Activated B cell treated with CpG ODN at 0.5 μM for 24 hours (primary cell): ENCODE measurements around the gene RAB4B. TPM values are rescaled to one million over a fixed set of nuclear protein-coding genes. Genes with fewer than 3 reads are reported as not detected.

ENCODE experiments used
- ATAC-seq: fragments of 200-7000 bp; cut with Tn5 transposase; one replicate; pipeline ENCODE4 v1.10.0; 2021; ENCODE audit warnings: low read depth, mild to moderate bottlenecking, moderate library complexity
- CTCF ChIA-PET: fragments of 350-600 bp; sonication (Branson Sonifier 250); formaldehyde crosslinking; loops from one replicate; lab custom pipeline; 2021; ENCODE audit warnings: antibody characterized with exemption; lab: Charles Lee
- POLR2A ChIA-PET: fragments of 350-600 bp; sonication (Branson Sonifier 250); formaldehyde crosslinking; loops from one replicate; lab custom pipeline; 2021; ENCODE audit warnings: antibody characterized with exemption; lab: Charles Lee
- DNase-seq: peaks from one replicate; pipeline ENCODE4 v3.0.0; 2022
- H3K27ac Mint-ChIP-seq: one replicate; pipeline ENCODE4 v1.8.0; 2020; ENCODE audit warnings: mixed read lengths
- H3K27me3 Mint-ChIP-seq: one replicate; pipeline ENCODE4 v1.8.0; 2021; ENCODE audit warnings: mixed read lengths
- H3K36me3 Mint-ChIP-seq: one replicate; pipeline ENCODE4 v1.8.0; 2021; ENCODE audit warnings: low read depth, mixed read lengths
- H3K4me1 Mint-ChIP-seq: one replicate; pipeline ENCODE4 v1.8.0; 2021; ENCODE audit warnings: mixed read lengths
- H3K4me3 Mint-ChIP-seq: one replicate; pipeline ENCODE4 v1.8.0; 2020; ENCODE audit warnings: mild to moderate bottlenecking, mixed read lengths
- H3K9me3 Mint-ChIP-seq: one replicate; pipeline ENCODE4 v1.8.0; 2020; ENCODE audit warnings: mixed read lengths
- intact Hi-C: fragments of 100-400 bp; cut with micrococcal nuclease; formaldehyde crosslinking; loops from one replicate; pipeline ENCODE4 v1.15.1; 2024
- total RNA-seq: library from RNA; stranded (reverse); gene quantifications from 2 replicates; pipeline ENCODE4 v1.2.3, GENCODE V29; 2022
- TF ChIP-seq, protein P1 (sequence below): fragments of 200-600 bp; IDR thresholded peaks from one replicate; pipeline ENCODE4 v1.8.0; 2022; ENCODE audit warnings: antibody characterized with exemption, mild to moderate bottlenecking

The RAB4B gene
- total RNA-seq, 1 donor from 2014 or later: 98.1 TPM

DNA sequence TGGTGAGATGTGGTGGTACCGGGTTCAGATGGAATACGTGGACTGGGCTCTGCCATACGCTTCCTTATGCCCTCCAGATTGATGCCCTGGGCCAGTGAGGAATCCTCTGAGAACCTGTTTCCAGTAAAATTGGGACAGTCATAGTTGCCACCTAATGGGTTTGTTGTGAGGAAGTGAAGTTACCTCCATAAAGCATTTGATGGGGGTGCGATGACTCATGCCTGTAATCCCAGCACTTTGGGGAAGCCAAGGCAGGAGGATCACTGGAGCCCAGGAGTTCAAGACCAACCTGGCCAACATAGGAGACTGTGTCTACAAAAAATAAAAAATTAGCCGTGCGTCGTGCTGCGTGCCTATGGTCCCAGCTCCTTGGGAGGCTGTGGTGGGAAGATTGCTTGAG lies 22.3 kb upstream of the RAB4B start:
- H3K4me3 Mint-ChIP-seq: peak overlapping the region; percentile 24
- H3K9me3 Mint-ChIP-seq: no peaks in the 10 kb centered on the region
- H3K27ac Mint-ChIP-seq: peak overlapping the region; percentile 59
- peaks cover 53% of the 10 kb centered on the region for H3K4me1 Mint-ChIP-seq
- DNase-seq (no peak), ATAC-seq (no peak)
- H3K36me3 Mint-ChIP-seq: peaks cover 73% of the 10 kb centered on the region
- TF ChIP-seq, protein P1, sequence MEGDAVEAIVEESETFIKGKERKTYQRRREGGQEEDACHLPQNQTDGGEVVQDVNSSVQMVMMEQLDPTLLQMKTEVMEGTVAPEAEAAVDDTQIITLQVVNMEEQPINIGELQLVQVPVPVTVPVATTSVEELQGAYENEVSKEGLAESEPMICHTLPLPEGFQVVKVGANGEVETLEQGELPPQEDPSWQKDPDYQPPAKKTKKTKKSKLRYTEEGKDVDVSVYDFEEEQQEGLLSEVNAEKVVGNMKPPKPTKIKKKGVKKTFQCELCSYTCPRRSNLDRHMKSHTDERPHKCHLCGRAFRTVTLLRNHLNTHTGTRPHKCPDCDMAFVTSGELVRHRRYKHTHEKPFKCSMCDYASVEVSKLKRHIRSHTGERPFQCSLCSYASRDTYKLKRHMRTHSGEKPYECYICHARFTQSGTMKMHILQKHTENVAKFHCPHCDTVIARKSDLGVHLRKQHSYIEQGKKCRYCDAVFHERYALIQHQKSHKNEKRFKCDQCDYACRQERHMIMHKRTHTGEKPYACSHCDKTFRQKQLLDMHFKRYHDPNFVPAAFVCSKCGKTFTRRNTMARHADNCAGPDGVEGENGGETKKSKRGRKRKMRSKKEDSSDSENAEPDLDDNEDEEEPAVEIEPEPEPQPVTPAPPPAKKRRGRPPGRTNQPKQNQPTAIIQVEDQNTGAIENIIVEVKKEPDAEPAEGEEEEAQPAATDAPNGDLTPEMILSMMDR: no peak
- ChIA-PET CTCF (no interaction called here), POLR2A (interaction anchor here (0.6 to 12.3 kb wide), 6 partner anchors 15 to 1266 kb away, joined by 3 to 351 read pairs (median 3); partner anchors contain the start of genes MIA and RAB4B)
- intact Hi-C loops: no loop called here
- H3K27me3 Mint-ChIP-seq: no peaks in the 10 kb centered on the region

- DNase-seq (no peak), ATAC-seq (no peak)
- TF ChIP-seq, protein P1: no peak
- Mint-ChIP-seq H3K27ac (peak overlapping the region; percentile 30), H3K9me3 (no peaks in the 10 kb centered on the region), H3K27me3 (no peaks in the 10 kb centered on the region), H3K4me3 (peak overlapping the region; percentile 41), H3K4me1 (peaks cover 51% of the 10 kb centered on the region), H3K36me3 (peaks cover 72% of the 10 kb centered on the region)
- CTCF ChIA-PET: interaction anchor here (0.6 kb wide), 1 partner anchor 22 kb away, joined by 3 read pairs; no protein-coding TSS in a partner anchor
- POLR2A ChIA-PET: interaction anchor here (0.7 to 12.3 kb wide), 5 partner anchors 10 to 63 kb away, joined by 3 to 351 read pairs (median 3); partner anchors contain the start of genes MIA and RAB4B
- intact Hi-C loops: no loop called here
These were observed 21.4 kb upstream of the RAB4B start for GRCh38 chr19:40756502-40757110.

GRCh38 chr19:40758491-40758890 lies 19.6 kb upstream of the RAB4B start:
- TF ChIP-seq, protein P1: no peak
- DNase-seq (no peak), ATAC-seq (no peak)
- peaks cover 37% of the 10 kb centered on the region for H3K4me1 Mint-ChIP-seq
- no peaks in the 10 kb centered on the region for H3K9me3 Mint-ChIP-seq
- no peak overlapping the region for H3K27ac Mint-ChIP-seq
- ChIA-PET CTCF (no interaction called here), POLR2A (interaction anchor here (1.1 to 12.3 kb wide), 4 partner anchors 12 to 41 kb away, joined by 3 to 351 read pairs (median 4); partner anchors contain the start of genes COQ8B, ITPKC, MIA and RAB4B)
- H3K27me3 Mint-ChIP-seq: no peaks in the 10 kb centered on the region
- H3K36me3 Mint-ChIP-seq: peaks cover 80% of the 10 kb centered on the region
- intact Hi-C loops: no loop called here
- no peak overlapping the region for H3K4me3 Mint-ChIP-seq

DNA sequence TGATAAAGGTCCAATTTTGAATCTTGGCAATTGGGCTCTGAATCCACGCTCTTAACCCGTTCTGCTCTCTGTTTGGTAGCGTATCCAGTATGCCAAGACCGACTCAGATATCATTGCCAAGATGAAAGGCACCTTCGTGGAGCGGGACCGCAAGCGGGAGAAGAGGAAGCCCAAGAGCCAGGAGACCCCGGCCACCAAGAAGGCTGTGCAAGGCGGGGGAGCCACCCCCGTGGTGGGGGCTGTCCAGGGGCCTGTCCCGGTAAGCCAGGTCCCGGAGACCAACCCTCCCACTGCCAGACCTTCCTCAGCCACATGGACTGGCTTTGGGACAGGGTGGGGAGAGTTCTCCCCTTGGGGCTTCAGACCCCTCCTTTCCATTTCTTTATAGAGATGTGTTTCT lies 18.7 kb upstream of the RAB4B start:
- H3K9me3 Mint-ChIP-seq: no peaks in the 10 kb centered on the region
- TF ChIP-seq, protein P1: no peak
- ChIA-PET POLR2A (interaction anchor here (1.2 to 12.3 kb wide), 2 partner anchors 11 to 18 kb away, joined by 3 to 351 read pairs; partner anchors contain the start of genes MIA and RAB4B), CTCF (no interaction called here)
- no peak for ATAC-seq
- no peak overlapping the region for H3K4me3 Mint-ChIP-seq
- peaks cover 33% of the 10 kb centered on the region for H3K4me1 Mint-ChIP-seq
- intact Hi-C loops: no loop called here
- DNase-seq: no peak
- no peaks in the 10 kb centered on the region for H3K27me3 Mint-ChIP-seq
- H3K36me3 Mint-ChIP-seq: peaks cover 86% of the 10 kb centered on the region
- no peak overlapping the region for H3K27ac Mint-ChIP-seq

DNA sequence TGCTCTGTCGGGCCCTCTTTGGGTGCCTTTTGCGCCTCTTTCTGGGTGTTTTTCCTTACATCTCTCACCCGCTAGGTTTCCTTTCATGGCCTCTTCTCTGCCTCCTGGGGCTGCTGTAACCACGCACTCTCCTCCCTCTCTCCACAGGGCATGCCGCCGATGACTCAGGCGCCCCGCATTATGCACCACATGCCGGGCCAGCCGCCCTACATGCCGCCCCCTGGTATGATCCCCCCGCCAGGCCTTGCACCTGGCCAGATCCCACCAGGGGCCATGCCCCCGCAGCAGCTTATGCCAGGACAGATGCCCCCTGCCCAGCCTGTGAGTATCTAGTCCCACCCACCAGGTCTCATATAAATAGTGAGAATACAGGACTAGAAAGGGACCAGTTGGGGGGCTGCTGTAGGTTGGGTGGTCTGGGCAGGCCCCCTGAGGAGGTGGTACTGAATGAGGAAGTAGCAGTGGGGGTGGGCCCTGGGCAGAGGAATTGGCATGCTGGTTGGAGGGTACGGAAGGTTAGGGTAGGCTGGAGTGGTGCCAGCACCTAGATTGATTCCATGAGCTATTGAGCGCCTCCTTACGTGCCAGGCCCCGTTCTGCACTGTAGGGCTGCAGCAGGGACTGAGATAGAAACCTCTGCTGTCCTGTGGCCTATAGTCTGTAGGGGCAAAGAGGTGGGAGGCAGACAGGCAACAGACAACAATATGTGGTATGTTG lies 15.1 kb upstream of the RAB4B start:
- intact Hi-C loops: no loop called here
- no peak for DNase-seq
- TF ChIP-seq, protein P1: no peak
- Mint-ChIP-seq H3K9me3 (no peaks in the 10 kb centered on the region), H3K27ac (no peak overlapping the region), H3K4me3 (no peak overlapping the region), H3K4me1 (peaks cover 3% of the 10 kb centered on the region), H3K36me3 (peaks cover 89% of the 10 kb centered on the region), H3K27me3 (no peaks in the 10 kb centered on the region)
- no peak for ATAC-seq
- CTCF ChIA-PET: no interaction called here
- POLR2A ChIA-PET: interaction anchor here (1.6 kb wide), 1 partner anchor 10 kb away, joined by 11 read pairs; no protein-coding TSS in a partner anchor
